ENCODE data around the gene TPST2. TPM values are rescaled to one million over a fixed set of nuclear protein-coding genes. Genes with fewer than 3 reads are reported as not detected.

TPST2 gene
- total and polyA plus RNA-seq, 2 experiments from 2014 or later, result 17.8 to 44.2 TPM

DNA sequence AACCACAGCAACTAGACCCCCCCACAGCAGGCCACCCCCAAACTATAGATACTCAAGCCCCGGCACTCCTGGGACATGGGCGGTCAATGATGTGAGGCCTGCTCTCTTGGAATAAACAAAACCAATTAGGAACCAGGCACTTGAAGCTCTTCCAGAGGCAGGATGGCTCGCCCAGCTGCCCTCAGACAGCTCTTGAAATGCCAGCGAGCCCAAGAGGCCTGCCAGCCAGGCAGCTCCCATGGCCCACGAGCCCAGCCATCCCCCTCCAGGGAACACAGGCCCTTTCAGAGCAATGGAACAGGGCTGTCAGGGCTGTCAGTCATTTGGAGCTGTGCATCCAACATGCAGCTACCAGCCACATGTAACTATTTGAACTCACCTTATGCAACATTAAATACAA, 43.6 kb downstream of the TPST2 start:
- Histone ChIP-seq H3K4me1 (ENCODE audit: low read depth) (peaks cover 6% of the 10 kb centered on the region), H3K36me3 (no peaks in the 10 kb centered on the region), H3K27ac (no peak overlapping the region), H3K27me3 (no peaks in the 10 kb centered on the region), H3K9me3 (ENCODE audit: low read depth) (no peaks in the 10 kb centered on the region), H3K4me3 (no peak overlapping the region)
- no peak for DNase-seq (ENCODE audit: low read depth in 1 of 2, low spot score in 1 of 2)
- TF ChIP-seq, protein P1, sequence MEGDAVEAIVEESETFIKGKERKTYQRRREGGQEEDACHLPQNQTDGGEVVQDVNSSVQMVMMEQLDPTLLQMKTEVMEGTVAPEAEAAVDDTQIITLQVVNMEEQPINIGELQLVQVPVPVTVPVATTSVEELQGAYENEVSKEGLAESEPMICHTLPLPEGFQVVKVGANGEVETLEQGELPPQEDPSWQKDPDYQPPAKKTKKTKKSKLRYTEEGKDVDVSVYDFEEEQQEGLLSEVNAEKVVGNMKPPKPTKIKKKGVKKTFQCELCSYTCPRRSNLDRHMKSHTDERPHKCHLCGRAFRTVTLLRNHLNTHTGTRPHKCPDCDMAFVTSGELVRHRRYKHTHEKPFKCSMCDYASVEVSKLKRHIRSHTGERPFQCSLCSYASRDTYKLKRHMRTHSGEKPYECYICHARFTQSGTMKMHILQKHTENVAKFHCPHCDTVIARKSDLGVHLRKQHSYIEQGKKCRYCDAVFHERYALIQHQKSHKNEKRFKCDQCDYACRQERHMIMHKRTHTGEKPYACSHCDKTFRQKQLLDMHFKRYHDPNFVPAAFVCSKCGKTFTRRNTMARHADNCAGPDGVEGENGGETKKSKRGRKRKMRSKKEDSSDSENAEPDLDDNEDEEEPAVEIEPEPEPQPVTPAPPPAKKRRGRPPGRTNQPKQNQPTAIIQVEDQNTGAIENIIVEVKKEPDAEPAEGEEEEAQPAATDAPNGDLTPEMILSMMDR (IDR thresholded peaks at IDR 0.05; ENCODE audit: low read depth, low read length), result no peak

DNA sequence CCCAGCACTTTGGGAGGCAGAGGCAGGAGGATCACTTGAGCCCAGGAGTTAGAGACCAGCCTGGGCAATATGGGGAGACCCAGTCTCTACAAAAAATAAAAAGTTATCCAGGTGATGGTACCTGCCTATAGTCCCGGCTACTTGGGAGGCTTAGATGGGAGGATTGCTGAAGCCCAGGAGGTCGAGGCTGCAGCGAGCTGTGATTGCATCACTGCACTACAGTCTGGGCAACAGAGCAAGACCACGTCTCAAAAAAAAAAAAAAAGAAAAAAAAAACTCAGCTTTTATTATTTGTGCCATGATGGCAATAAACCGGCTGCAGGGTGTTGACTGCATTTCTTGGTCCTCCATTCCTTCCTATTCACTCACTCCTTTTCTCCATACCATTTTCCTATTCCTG, 44.1 kb downstream of the TPST2 start:
- H3K4me1 ChIP-seq (ENCODE audit: low read depth), result peaks cover 6% of the 10 kb centered on the region
- H3K36me3 ChIP-seq, result peaks cover 3% of the 10 kb centered on the region
- no peak for DNase-seq (ENCODE audit: low read depth in 1 of 2, low spot score in 1 of 2)
- no peaks in the 10 kb centered on the region for H3K27me3 ChIP-seq
- no peak overlapping the region for H3K4me3 ChIP-seq
- TF ChIP-seq, protein P1 (IDR thresholded peaks at IDR 0.05; ENCODE audit: low read depth, low read length), result no peak
- H3K9me3 ChIP-seq (ENCODE audit: low read depth), result no peaks in the 10 kb centered on the region
- H3K27ac ChIP-seq, result no peak overlapping the region

DNA sequence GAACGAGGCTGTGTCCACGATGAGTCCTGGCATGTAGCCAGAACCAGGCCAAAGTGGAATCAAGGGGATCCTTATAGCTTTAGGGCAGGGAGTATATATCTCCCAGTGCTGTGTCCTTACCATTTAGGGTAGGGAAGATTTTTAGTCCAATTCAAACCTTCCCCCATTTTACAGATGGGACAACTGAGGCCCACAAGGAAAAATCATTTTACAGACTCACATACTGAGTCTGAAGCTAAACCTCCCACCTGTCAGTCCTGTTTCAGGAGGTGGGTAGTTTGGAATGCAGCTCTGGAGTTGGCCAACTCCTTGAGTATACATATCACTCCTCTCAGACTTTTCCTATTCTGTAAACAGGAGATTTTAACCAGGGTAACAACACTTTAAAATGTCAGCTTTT, 44.5 kb downstream of the TPST2 start:
- Histone ChIP-seq H3K4me3 (no peak overlapping the region), H3K27me3 (no peaks in the 10 kb centered on the region), H3K27ac (no peak overlapping the region), H3K9me3 (ENCODE audit: low read depth) (no peaks in the 10 kb centered on the region), H3K4me1 (ENCODE audit: low read depth) (peaks cover 6% of the 10 kb centered on the region), H3K36me3 (peaks cover 6% of the 10 kb centered on the region)
- TF ChIP-seq, protein P1 (IDR thresholded peaks at IDR 0.05; ENCODE audit: low read depth, low read length), result no peak
- DNase-seq (ENCODE audit: low read depth in 1 of 2, low spot score in 1 of 2), result no peak

DNA sequence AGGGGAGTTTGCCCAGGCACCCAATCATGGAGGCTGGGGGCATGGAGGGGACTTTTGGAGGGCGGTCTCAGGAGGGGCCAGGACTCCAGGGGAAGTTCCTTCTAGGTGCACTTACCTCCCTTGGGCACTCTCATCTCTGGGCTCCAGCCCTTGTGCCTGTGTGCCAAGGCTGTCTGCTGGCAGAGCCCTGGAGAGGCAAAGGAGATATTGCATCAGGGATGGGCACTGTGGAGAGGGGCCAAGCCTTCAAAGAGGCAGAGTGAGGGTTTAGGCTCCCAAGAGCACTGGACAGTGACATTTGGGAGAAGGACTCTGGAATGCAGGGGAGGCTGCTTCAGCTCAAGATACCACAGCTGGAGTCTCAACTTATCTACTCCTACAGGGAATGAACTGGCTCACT, 45.4 kb downstream of the TPST2 start:
- no peak overlapping the region for H3K27ac ChIP-seq
- H3K36me3 ChIP-seq, result peaks cover 6% of the 10 kb centered on the region
- H3K27me3 ChIP-seq, result no peaks in the 10 kb centered on the region
- TF ChIP-seq, protein P1 (IDR thresholded peaks at IDR 0.05; ENCODE audit: low read depth, low read length), result no peak
- H3K9me3 ChIP-seq (ENCODE audit: low read depth), result no peaks in the 10 kb centered on the region
- peaks cover 6% of the 10 kb centered on the region for H3K4me1 ChIP-seq (ENCODE audit: low read depth)
- DNase-seq (ENCODE audit: low read depth in 1 of 2, low spot score in 1 of 2), result no peak
- H3K4me3 ChIP-seq, result no peak overlapping the region

DNA sequence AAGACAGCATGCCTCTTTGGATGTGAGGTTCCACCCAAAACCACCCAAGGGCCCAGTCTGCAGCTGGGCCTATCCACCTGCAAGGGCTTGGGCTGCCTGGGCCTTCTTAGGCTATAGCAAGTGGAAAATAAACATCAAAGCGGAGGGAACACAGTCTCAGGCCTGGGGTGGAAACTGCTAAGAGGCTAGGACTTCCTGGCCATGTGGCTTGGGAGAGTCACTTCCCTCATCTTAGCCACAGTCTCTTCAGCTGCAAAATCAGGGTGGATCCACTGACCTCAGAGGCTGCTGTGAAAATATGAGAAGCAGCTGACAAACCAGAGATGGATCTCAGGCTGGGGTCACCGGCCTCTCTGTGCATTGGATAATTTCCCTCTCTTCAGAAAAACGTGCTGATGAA, 47.1 kb downstream of the TPST2 start:
- no peaks in the 10 kb centered on the region for H3K27me3 ChIP-seq

More for the DNA sequence above, 47.1 kb downstream of the TPST2 start:
- Histone ChIP-seq H3K4me3 (no peak overlapping the region), H3K27ac (no peak overlapping the region), H3K4me1 (ENCODE audit: low read depth) (no peaks in the 10 kb centered on the region), H3K36me3 (peaks cover 6% of the 10 kb centered on the region), H3K9me3 (ENCODE audit: low read depth) (no peaks in the 10 kb centered on the region)
- no peak for DNase-seq (ENCODE audit: low read depth in 1 of 2, low spot score in 1 of 2)
- TF ChIP-seq, protein P1 (IDR thresholded peaks at IDR 0.05; ENCODE audit: low read depth, low read length), result no peak
